ENCODE results near the gene VIPAS39. TPM values are rescaled to one million over a fixed set of nuclear protein-coding genes. Genes with fewer than 3 reads are reported as not detected.
"Not testable (repeated sequence)": the region's sequence is repeated elsewhere in the genome, so short reads cannot be mapped to it uniquely, and the experiment has no call there.

Gene VIPAS39
- total and polyA plus RNA-seq, 8 donors, result 15.4 to 40.4 (median 30.2) TPM

- intact Hi-C loops (cut with DNase I), result no loop called here
- TF ChIP-seq CTCF (IDR thresholded peaks at IDR 0.05), result no peak
- H3K27me3 ChIP-seq, result no peaks in the 10 kb centered on the region
Observed at GRCh38 chr14:77421201-77421600, 36.2 kb downstream of the VIPAS39 start.

GRCh38 chr14:77416836-77417235 is 40.6 kb downstream of the VIPAS39 start:
- H3K27me3 ChIP-seq, result no peaks in the 10 kb centered on the region
- H3K4me1 ChIP-seq, result no peaks in the 10 kb centered on the region
- no peak overlapping the region for H3K27ac ChIP-seq
- no peak for TF ChIP-seq CTCF (IDR thresholded peaks at IDR 0.05)
- no peak for ATAC-seq
- H3K4me3 ChIP-seq, result no peak overlapping the region
- no peak for DNase-seq
- H3K36me3 ChIP-seq, result peaks cover 0 to 12% of the 10 kb centered on the region in 2 donors
- H3K9me3 ChIP-seq, result peaks cover 0 to 24% of the 10 kb centered on the region in 2 donors
- intact Hi-C loops (cut with DNase I), result no loop called here

More at GRCh38 chr14:77421201-77421600, 36.2 kb downstream of the VIPAS39 start:
- DNase-seq, result no peak
- Histone ChIP-seq H3K9me3 (peaks cover 0 to 24% of the 10 kb centered on the region in 2 donors), H3K36me3 (peaks cover 0 to 55% of the 10 kb centered on the region in 2 donors), H3K4me1 (no peaks in the 10 kb centered on the region), H3K4me3 (no peak overlapping the region), H3K27ac (no peak overlapping the region)
- no peak for ATAC-seq

GRCh38 chr14:77416098-77416497 is 41.3 kb downstream of the VIPAS39 start:
- not testable (repeated sequence) for H3K36me3 ChIP-seq, ATAC-seq, H3K4me3 ChIP-seq

GRCh38 chr14:77415403-77416030 is 41.9 kb downstream of the VIPAS39 start:
- intact Hi-C loops (cut with DNase I); H3K27ac ChIP-seq; ATAC-seq; DNase-seq; H3K4me3 ChIP-seq; H3K27me3 ChIP-seq; H3K4me1 ChIP-seq; H3K36me3 ChIP-seq: not testable (repeated sequence)
- H3K9me3 ChIP-seq, result peaks cover 0 to 22% of the 10 kb centered on the region in 2 donors

More at GRCh38 chr14:77416098-77416497, 41.3 kb downstream of the VIPAS39 start:
- peaks cover 0 to 24% of the 10 kb centered on the region in 2 donors for H3K9me3 ChIP-seq
- intact Hi-C loops (cut with DNase I); H3K4me1 ChIP-seq; H3K27ac ChIP-seq; DNase-seq; H3K27me3 ChIP-seq: not testable (repeated sequence)

GRCh38 chr14:77409131-77409533 is 48.3 kb downstream of the VIPAS39 start:
- ATAC-seq (no peak), DNase-seq (no peak)
- Histone ChIP-seq H3K36me3 (no peaks in the 10 kb centered on the region), H3K4me1 (peaks cover 0 to 27% of the 10 kb centered on the region in 2 donors), H3K27me3 (no peaks in the 10 kb centered on the region), H3K4me3 (no peak overlapping the region), H3K9me3 (no peaks in the 10 kb centered on the region), H3K27ac (no peak overlapping the region)
- intact Hi-C loops (cut with DNase I), result no loop called here
- TF ChIP-seq CTCF (IDR thresholded peaks at IDR 0.05), result no peak

GRCh38 chr14:77407158-77407557 is 50.2 kb downstream of the VIPAS39 start:
- ATAC-seq (peak; percentile 46), DNase-seq (no peak)
- TF ChIP-seq CTCF (IDR thresholded peaks at IDR 0.05), result no peak
- Histone ChIP-seq H3K27me3 (no peaks in the 10 kb centered on the region), H3K9me3 (no peaks in the 10 kb centered on the region), H3K36me3 (no peaks in the 10 kb centered on the region), H3K4me3 (peak overlapping the region in 1 of 2 donors; percentile 1), H3K27ac (peak overlapping the region in 1 of 2 donors; percentile 89), H3K4me1 (peaks cover 0 to 27% of the 10 kb centered on the region in 2 donors)
- intact Hi-C loops (cut with DNase I), result no loop called here

Measured in left lung (tissue), 10 donors.